B cell (primary cell): ENCODE measurements around the gene ANKRD11.

Experiments used
- CTCF ChIP-seq: fragments of 200-600 bp; IDR thresholded peaks from one replicate; pipeline ENCODE4 v1.8.0; 2022; ENCODE audit warnings: antibody characterized with exemption, mild to moderate bottlenecking
- EZH2 ChIP-seq: IDR thresholded peaks from 2 replicates; pipeline ENCODE4 v1.6.1; 2012; ENCODE audit warnings: borderline replicate concordance, low read depth, mild to moderate bottlenecking, moderate library complexity, low read length; ENCODE audit not compliant: insufficient read depth, poor library complexity, severe bottlenecking

GRCh38 chr16:89332243-89332901, 158.0 kb downstream of the ANKRD11 start:
- TF ChIP-seq CTCF = no peak
- no peak for TF ChIP-seq EZH2
